ENCODE measurements around the gene LRRC8D. TPM values are rescaled to one million over a fixed set of nuclear protein-coding genes. Genes with fewer than 3 reads are reported as not detected.

LRRC8D gene
- total and polyA plus RNA-seq, 9 of the 15 experiments (the other 6 are each of a cell fraction or from before 2014, with no cell fraction given), result 3.4 to 53.9 (median 15.9) TPM

DNA sequence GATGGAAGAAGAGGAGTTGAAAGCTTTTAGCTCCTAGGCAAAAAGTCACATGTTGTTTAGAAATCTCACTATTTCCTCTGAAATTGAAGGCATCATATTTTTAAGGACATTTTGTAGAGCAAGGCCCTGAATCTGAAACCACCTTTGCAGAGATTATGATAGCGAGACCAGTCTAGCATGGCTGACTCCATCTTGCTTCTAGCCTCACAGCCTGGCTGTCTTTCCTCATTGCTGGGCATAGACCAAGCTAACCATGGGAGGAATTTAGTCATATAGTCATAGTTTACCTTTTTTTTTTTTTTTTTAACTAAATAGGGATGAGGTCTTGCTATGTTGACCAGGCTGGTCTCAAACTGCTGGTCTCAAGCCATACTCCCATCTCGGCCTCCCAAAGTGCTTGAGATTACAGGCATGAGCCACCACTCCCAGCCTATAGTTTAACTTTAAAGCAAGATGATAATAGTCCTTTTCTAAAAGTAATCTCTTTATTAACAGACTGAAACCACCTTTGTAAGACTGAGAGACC, 131.8 kb downstream of the LRRC8D start (continued):
- TF ChIP-seq, protein P1, sequence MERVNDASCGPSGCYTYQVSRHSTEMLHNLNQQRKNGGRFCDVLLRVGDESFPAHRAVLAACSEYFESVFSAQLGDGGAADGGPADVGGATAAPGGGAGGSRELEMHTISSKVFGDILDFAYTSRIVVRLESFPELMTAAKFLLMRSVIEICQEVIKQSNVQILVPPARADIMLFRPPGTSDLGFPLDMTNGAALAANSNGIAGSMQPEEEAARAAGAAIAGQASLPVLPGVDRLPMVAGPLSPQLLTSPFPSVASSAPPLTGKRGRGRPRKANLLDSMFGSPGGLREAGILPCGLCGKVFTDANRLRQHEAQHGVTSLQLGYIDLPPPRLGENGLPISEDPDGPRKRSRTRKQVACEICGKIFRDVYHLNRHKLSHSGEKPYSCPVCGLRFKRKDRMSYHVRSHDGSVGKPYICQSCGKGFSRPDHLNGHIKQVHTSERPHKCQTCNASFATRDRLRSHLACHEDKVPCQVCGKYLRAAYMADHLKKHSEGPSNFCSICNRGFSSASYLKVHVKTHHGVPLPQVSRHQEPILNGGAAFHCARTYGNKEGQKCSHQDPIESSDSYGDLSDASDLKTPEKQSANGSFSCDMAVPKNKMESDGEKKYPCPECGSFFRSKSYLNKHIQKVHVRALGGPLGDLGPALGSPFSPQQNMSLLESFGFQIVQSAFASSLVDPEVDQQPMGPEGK (CRISPR knock-in tag; IDR thresholded peaks at IDR 0.05; ENCODE audit: borderline replicate concordance), result peak; percentile 66; the same call in 1 of the 2 replicates
- TF ChIP-seq MIER1 (IDR thresholded peaks at IDR 0.05; ENCODE audit: low read depth) (no peak), ETS2 (tag; IDR thresholded peaks at IDR 0.05; ENCODE audit: borderline replicate concordance, poor library complexity, severe bottlenecking) (no peak), TAF9B (IDR thresholded peaks at IDR 0.05; ENCODE audit: partially characterized antibody) (no peak), ZBED1 (IDR thresholded peaks at IDR 0.05) (no peak), ZNF668 (CRISPR knock-in tag; IDR thresholded peaks at IDR 0.05) (peak; percentile 79), CHD4 (IDR thresholded peaks at IDR 0.05; ENCODE audit: insufficient read depth, insufficient replicate concordance, low read depth, low read length, poor library complexity, severe bottlenecking) (no peak), PTRF (tag; IDR thresholded peaks at IDR 0.05) (peak; percentile 81; the same call in 1 of the 2 replicates), BACH1 (tag; IDR thresholded peaks at IDR 0.05) (no peak), DDX20 (tag; IDR thresholded peaks at IDR 0.05; ENCODE audit: low read depth) (peak; percentile 83), KLF6 (CRISPR knock-in tag; IDR thresholded peaks at IDR 0.05; ENCODE audit: borderline replicate concordance) (peak; percentile 85; the same call in 1 of the 2 replicates), TEAD2 (tag; IDR thresholded peaks at IDR 0.05) (peak; percentile 56; the same call in 1 of the 2 replicates), RFX1 (IDR thresholded peaks at IDR 0.05) (no peak), ZNF239 (CRISPR knock-in tag; IDR thresholded peaks at IDR 0.05) (peak; percentile 69), RAD21 (CRISPR knock-in tag; conservative IDR thresholded peaks at IDR 0.05 in 1 of 2, IDR thresholded peaks at IDR 0.05 in 1 of 2) (no peak), MECOM (CRISPR knock-in tag; IDR thresholded peaks at IDR 0.05) (peak; percentile 76; the same call in 1 of the 2 replicates), MTA2 (IDR thresholded peaks at IDR 0.05; ENCODE audit: low read depth) (no peak)
- TF ChIP-seq, protein P2, sequence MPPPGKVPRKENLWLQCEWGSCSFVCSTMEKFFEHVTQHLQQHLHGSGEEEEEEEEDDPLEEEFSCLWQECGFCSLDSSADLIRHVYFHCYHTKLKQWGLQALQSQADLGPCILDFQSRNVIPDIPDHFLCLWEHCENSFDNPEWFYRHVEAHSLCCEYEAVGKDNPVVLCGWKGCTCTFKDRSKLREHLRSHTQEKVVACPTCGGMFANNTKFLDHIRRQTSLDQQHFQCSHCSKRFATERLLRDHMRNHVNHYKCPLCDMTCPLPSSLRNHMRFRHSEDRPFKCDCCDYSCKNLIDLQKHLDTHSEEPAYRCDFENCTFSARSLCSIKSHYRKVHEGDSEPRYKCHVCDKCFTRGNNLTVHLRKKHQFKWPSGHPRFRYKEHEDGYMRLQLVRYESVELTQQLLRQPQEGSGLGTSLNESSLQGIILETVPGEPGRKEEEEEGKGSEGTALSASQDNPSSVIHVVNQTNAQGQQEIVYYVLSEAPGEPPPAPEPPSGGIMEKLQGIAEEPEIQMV (tag; conservative IDR thresholded peaks at IDR 0.05; ENCODE audit: low read depth), result 0 out of 2 replicates have a peak, but pooled peaks have one; percentile 42
- TF ChIP-seq, protein P3, sequence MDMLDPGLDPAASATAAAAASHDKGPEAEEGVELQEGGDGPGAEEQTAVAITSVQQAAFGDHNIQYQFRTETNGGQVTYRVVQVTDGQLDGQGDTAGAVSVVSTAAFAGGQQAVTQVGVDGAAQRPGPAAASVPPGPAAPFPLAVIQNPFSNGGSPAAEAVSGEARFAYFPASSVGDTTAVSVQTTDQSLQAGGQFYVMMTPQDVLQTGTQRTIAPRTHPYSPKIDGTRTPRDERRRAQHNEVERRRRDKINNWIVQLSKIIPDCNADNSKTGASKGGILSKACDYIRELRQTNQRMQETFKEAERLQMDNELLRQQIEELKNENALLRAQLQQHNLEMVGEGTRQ (CRISPR knock-in tag; IDR thresholded peaks at IDR 0.05), result no peak
- TF ChIP-seq, protein P4, sequence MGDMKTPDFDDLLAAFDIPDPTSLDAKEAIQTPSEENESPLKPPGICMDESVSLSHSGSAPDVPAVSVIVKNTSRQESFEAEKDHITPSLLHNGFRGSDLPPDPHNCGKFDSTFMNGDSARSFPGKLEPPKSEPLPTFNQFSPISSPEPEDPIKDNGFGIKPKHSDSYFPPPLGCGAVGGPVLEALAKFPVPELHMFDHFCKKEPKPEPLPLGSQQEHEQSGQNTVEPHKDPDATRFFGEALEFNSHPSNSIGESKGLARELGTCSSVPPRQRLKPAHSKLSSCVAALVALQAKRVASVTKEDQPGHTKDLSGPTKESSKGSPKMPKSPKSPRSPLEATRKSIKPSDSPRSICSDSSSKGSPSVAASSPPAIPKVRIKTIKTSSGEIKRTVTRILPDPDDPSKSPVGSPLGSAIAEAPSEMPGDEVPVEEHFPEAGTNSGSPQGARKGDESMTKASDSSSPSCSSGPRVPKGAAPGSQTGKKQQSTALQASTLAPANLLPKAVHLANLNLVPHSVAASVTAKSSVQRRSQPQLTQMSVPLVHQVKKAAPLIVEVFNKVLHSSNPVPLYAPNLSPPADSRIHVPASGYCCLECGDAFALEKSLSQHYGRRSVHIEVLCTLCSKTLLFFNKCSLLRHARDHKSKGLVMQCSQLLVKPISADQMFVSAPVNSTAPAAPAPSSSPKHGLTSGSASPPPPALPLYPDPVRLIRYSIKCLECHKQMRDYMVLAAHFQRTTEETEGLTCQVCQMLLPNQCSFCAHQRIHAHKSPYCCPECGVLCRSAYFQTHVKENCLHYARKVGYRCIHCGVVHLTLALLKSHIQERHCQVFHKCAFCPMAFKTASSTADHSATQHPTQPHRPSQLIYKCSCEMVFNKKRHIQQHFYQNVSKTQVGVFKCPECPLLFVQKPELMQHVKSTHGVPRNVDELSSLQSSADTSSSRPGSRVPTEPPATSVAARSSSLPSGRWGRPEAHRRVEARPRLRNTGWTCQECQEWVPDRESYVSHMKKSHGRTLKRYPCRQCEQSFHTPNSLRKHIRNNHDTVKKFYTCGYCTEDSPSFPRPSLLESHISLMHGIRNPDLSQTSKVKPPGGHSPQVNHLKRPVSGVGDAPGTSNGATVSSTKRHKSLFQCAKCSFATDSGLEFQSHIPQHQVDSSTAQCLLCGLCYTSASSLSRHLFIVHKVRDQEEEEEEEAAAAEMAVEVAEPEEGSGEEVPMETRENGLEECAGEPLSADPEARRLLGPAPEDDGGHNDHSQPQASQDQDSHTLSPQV (IDR thresholded peaks at IDR 0.05), result peak; percentile 83
